ENCODE results near the gene DYNC1LI1.

DNA sequence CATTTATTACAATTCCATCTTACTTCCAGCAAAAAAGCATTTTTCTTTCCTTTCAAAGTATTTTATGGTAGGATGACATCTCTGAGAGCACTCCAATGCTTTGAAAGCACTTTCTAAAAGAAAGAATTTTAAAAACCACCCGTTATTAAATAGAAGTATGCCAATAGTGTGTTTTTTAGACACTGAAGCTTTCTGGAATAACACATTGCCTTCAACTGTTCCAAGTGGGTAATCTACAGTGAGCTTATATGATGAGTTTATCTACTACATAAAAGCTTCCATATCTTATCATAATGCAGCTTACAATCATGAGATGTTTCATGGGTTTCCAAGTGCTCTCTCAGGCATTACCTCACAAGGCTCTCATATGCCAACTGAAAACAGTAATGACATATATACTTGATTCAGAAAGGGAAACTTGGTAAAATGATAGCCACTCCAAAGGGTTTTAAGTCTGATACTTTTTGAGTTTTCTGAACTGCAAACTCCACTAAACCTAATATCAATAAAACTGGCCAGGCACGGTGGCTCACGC is 82.1 kb downstream of the DYNC1LI1 start:
- TF ChIP-seq NR3C1 (IDR thresholded peaks at IDR 0.05): no peak
- TF ChIP-seq, protein P1, sequence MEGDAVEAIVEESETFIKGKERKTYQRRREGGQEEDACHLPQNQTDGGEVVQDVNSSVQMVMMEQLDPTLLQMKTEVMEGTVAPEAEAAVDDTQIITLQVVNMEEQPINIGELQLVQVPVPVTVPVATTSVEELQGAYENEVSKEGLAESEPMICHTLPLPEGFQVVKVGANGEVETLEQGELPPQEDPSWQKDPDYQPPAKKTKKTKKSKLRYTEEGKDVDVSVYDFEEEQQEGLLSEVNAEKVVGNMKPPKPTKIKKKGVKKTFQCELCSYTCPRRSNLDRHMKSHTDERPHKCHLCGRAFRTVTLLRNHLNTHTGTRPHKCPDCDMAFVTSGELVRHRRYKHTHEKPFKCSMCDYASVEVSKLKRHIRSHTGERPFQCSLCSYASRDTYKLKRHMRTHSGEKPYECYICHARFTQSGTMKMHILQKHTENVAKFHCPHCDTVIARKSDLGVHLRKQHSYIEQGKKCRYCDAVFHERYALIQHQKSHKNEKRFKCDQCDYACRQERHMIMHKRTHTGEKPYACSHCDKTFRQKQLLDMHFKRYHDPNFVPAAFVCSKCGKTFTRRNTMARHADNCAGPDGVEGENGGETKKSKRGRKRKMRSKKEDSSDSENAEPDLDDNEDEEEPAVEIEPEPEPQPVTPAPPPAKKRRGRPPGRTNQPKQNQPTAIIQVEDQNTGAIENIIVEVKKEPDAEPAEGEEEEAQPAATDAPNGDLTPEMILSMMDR (IDR thresholded peaks at IDR 0.05): no peak
- no peak for TF ChIP-seq EP300 (IDR thresholded peaks at IDR 0.05)
- TF ChIP-seq FOSL2 (IDR thresholded peaks at IDR 0.05): no peak
- no peak for TF ChIP-seq FOSL2 (CRISPR knock-in tag; IDR thresholded peaks at IDR 0.05)
- TF ChIP-seq, protein P2, sequence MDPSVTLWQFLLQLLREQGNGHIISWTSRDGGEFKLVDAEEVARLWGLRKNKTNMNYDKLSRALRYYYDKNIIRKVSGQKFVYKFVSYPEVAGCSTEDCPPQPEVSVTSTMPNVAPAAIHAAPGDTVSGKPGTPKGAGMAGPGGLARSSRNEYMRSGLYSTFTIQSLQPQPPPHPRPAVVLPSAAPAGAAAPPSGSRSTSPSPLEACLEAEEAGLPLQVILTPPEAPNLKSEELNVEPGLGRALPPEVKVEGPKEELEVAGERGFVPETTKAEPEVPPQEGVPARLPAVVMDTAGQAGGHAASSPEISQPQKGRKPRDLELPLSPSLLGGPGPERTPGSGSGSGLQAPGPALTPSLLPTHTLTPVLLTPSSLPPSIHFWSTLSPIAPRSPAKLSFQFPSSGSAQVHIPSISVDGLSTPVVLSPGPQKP (IDR thresholded peaks at IDR 0.05; ENCODE audit: low read depth, low read length): no peak
- TF ChIP-seq GATA3 (IDR thresholded peaks at IDR 0.05; ENCODE audit: borderline replicate concordance): no peak
- no peak for TF ChIP-seq KDM1A (IDR thresholded peaks at IDR 0.05; ENCODE audit: low read depth)
- TF ChIP-seq TP53 (CRISPR knock-in tag; IDR thresholded peaks at IDR 0.05): no peak
- TF ChIP-seq, protein P3, sequence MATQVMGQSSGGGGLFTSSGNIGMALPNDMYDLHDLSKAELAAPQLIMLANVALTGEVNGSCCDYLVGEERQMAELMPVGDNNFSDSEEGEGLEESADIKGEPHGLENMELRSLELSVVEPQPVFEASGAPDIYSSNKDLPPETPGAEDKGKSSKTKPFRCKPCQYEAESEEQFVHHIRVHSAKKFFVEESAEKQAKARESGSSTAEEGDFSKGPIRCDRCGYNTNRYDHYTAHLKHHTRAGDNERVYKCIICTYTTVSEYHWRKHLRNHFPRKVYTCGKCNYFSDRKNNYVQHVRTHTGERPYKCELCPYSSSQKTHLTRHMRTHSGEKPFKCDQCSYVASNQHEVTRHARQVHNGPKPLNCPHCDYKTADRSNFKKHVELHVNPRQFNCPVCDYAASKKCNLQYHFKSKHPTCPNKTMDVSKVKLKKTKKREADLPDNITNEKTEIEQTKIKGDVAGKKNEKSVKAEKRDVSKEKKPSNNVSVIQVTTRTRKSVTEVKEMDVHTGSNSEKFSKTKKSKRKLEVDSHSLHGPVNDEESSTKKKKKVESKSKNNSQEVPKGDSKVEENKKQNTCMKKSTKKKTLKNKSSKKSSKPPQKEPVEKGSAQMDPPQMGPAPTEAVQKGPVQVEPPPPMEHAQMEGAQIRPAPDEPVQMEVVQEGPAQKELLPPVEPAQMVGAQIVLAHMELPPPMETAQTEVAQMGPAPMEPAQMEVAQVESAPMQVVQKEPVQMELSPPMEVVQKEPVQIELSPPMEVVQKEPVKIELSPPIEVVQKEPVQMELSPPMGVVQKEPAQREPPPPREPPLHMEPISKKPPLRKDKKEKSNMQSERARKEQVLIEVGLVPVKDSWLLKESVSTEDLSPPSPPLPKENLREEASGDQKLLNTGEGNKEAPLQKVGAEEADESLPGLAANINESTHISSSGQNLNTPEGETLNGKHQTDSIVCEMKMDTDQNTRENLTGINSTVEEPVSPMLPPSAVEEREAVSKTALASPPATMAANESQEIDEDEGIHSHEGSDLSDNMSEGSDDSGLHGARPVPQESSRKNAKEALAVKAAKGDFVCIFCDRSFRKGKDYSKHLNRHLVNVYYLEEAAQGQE (IDR thresholded peaks at IDR 0.05): no peak
- TF ChIP-seq PHF8 (IDR thresholded peaks at IDR 0.05; ENCODE audit: borderline replicate concordance, low read depth): no peak
- TF ChIP-seq RCOR1 (IDR thresholded peaks at IDR 0.05; ENCODE audit: low read depth, low read length): no peak
- TF ChIP-seq, protein P4, sequence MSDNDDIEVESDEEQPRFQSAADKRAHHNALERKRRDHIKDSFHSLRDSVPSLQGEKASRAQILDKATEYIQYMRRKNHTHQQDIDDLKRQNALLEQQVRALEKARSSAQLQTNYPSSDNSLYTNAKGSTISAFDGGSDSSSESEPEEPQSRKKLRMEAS (IDR thresholded peaks at IDR 0.05): no peak
- TF ChIP-seq, protein P5, sequence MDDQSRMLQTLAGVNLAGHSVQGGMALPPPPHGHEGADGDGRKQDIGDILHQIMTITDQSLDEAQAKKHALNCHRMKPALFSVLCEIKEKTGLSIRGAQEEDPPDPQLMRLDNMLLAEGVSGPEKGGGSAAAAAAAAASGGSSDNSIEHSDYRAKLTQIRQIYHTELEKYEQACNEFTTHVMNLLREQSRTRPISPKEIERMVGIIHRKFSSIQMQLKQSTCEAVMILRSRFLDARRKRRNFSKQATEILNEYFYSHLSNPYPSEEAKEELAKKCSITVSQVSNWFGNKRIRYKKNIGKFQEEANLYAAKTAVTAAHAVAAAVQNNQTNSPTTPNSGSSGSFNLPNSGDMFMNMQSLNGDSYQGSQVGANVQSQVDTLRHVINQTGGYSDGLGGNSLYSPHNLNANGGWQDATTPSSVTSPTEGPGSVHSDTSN (IDR thresholded peaks at IDR 0.05): no peak
- no peak for TF ChIP-seq CEBPB (IDR thresholded peaks at IDR 0.05)
